ENCODE data around the gene FRRS1.

FRRS1 gene

GRCh38 chr1:99685516-99686180 is 80.8 kb downstream of the FRRS1 start:
- no peaks in the 10 kb centered on the region for H3K9me3 ChIP-seq (ENCODE audit: control insufficient read depth in 5 of 5, low read length in 5 of 5)
- no peak overlapping the region for H3K4me3 ChIP-seq (ENCODE audit: low read depth in 1 of 5, low read length in 5 of 5)
- H3K27ac ChIP-seq (ENCODE audit: low read depth, low read length), result peak overlapping the region; percentile 93
- no peaks in the 10 kb centered on the region for H3K27me3 ChIP-seq (ENCODE audit: control insufficient read depth in 5 of 5, insufficient read depth in 4 of 5, low read length in 5 of 5)
- peaks cover 29 to 60% (median 42%) of the 10 kb centered on the region in 5 donors for H3K36me3 ChIP-seq (ENCODE audit: control insufficient read depth in 5 of 5, insufficient read depth in 5 of 5, low read length in 5 of 5)
- H3K9ac ChIP-seq (ENCODE audit: low read length in 5 of 5), result peak overlapping the region in 1 of 5 donors; percentile 18
- peaks cover 4 to 59% (median 53%) of the 10 kb centered on the region in 5 donors for H3K4me1 ChIP-seq (ENCODE audit: control insufficient read depth in 5 of 5, insufficient read depth in 5 of 5, low read length in 5 of 5)

GRCh38 chr1:99682291-99682751 is 84.1 kb downstream of the FRRS1 start:
- Histone ChIP-seq H3K9me3 (ENCODE audit: control insufficient read depth in 5 of 5, low read length in 5 of 5) (no peaks in the 10 kb centered on the region), H3K27ac (ENCODE audit: low read depth, low read length) (peak overlapping the region; percentile 93), H3K36me3 (ENCODE audit: control insufficient read depth in 5 of 5, insufficient read depth in 5 of 5, low read length in 5 of 5) (peaks cover 32 to 64% (median 39%) of the 10 kb centered on the region in 5 donors), H3K4me3 (ENCODE audit: low read depth in 1 of 5, low read length in 5 of 5) (no peak overlapping the region), H3K9ac (ENCODE audit: low read length in 5 of 5) (no peak overlapping the region), H3K4me1 (ENCODE audit: control insufficient read depth in 5 of 5, insufficient read depth in 5 of 5, low read length in 5 of 5) (peaks cover 4 to 68% (median 61%) of the 10 kb centered on the region in 5 donors), H3K27me3 (ENCODE audit: control insufficient read depth in 5 of 5, insufficient read depth in 4 of 5, low read length in 5 of 5) (no peaks in the 10 kb centered on the region)

GRCh38 chr1:99681583-99681982 is 84.9 kb downstream of the FRRS1 start:
- H3K36me3 ChIP-seq (ENCODE audit: control insufficient read depth in 5 of 5, insufficient read depth in 5 of 5, low read length in 5 of 5), result peaks cover 30 to 59% (median 39%) of the 10 kb centered on the region in 5 donors
- no peak overlapping the region for H3K4me3 ChIP-seq (ENCODE audit: low read depth in 1 of 5, low read length in 5 of 5)
- peak overlapping the region; percentile 93 for H3K27ac ChIP-seq (ENCODE audit: low read depth, low read length)

GRCh38 chr1:99680270-99680669 is 86.2 kb downstream of the FRRS1 start:
- no peaks in the 10 kb centered on the region for H3K27me3 ChIP-seq (ENCODE audit: control insufficient read depth in 5 of 5, insufficient read depth in 4 of 5, low read length in 5 of 5)
- H3K36me3 ChIP-seq (ENCODE audit: control insufficient read depth in 5 of 5, insufficient read depth in 5 of 5, low read length in 5 of 5), result peaks cover 34 to 62% (median 46%) of the 10 kb centered on the region in 5 donors
- H3K4me3 ChIP-seq (ENCODE audit: low read depth in 1 of 5, low read length in 5 of 5), result no peak overlapping the region
- no peaks in the 10 kb centered on the region for H3K9me3 ChIP-seq (ENCODE audit: control insufficient read depth in 5 of 5, low read length in 5 of 5)
- peak overlapping the region; percentile 93 for H3K27ac ChIP-seq (ENCODE audit: low read depth, low read length)
- H3K9ac ChIP-seq (ENCODE audit: low read length in 5 of 5), result peak overlapping the region in 1 of 5 donors; percentile 28
- H3K4me1 ChIP-seq (ENCODE audit: control insufficient read depth in 5 of 5, insufficient read depth in 5 of 5, low read length in 5 of 5), result peaks cover 4 to 74% (median 62%) of the 10 kb centered on the region in 5 donors

More at GRCh38 chr1:99681583-99681982, 84.9 kb downstream of the FRRS1 start:
- Histone ChIP-seq H3K9ac (ENCODE audit: low read length in 5 of 5) (no peak overlapping the region), H3K27me3 (ENCODE audit: control insufficient read depth in 5 of 5, insufficient read depth in 4 of 5, low read length in 5 of 5) (no peaks in the 10 kb centered on the region), H3K4me1 (ENCODE audit: control insufficient read depth in 5 of 5, insufficient read depth in 5 of 5, low read length in 5 of 5) (peaks cover 4 to 72% (median 61%) of the 10 kb centered on the region in 5 donors), H3K9me3 (ENCODE audit: control insufficient read depth in 5 of 5, low read length in 5 of 5) (no peaks in the 10 kb centered on the region)

GRCh38 chr1:99677416-99677815 is 89.0 kb downstream of the FRRS1 start:
- no peaks in the 10 kb centered on the region for H3K9me3 ChIP-seq (ENCODE audit: control insufficient read depth in 5 of 5, low read length in 5 of 5)
- H3K27ac ChIP-seq (ENCODE audit: low read depth, low read length), result peak overlapping the region; percentile 93
- no peak overlapping the region for H3K4me3 ChIP-seq (ENCODE audit: low read depth in 1 of 5, low read length in 5 of 5)
- no peaks in the 10 kb centered on the region for H3K27me3 ChIP-seq (ENCODE audit: control insufficient read depth in 5 of 5, insufficient read depth in 4 of 5, low read length in 5 of 5)
- H3K9ac ChIP-seq (ENCODE audit: low read length in 5 of 5), result no peak overlapping the region
- H3K4me1 ChIP-seq (ENCODE audit: control insufficient read depth in 5 of 5, insufficient read depth in 5 of 5, low read length in 5 of 5), result peaks cover 7 to 78% (median 66%) of the 10 kb centered on the region in 5 donors
- peaks cover 39 to 70% (median 53%) of the 10 kb centered on the region in 5 donors for H3K36me3 ChIP-seq (ENCODE audit: control insufficient read depth in 5 of 5, insufficient read depth in 5 of 5, low read length in 5 of 5)

GRCh38 chr1:99676876-99677275 is 89.6 kb downstream of the FRRS1 start:
- Histone ChIP-seq H3K9me3 (ENCODE audit: control insufficient read depth in 5 of 5, low read length in 5 of 5) (no peaks in the 10 kb centered on the region), H3K27ac (ENCODE audit: low read depth, low read length) (peak overlapping the region; percentile 93), H3K4me3 (ENCODE audit: low read depth in 1 of 5, low read length in 5 of 5) (no peak overlapping the region), H3K9ac (ENCODE audit: low read length in 5 of 5) (no peak overlapping the region), H3K36me3 (ENCODE audit: control insufficient read depth in 5 of 5, insufficient read depth in 5 of 5, low read length in 5 of 5) (peaks cover 42 to 75% (median 55%) of the 10 kb centered on the region in 5 donors), H3K4me1 (ENCODE audit: control insufficient read depth in 5 of 5, insufficient read depth in 5 of 5, low read length in 5 of 5) (peaks cover 4 to 78% (median 66%) of the 10 kb centered on the region in 5 donors), H3K27me3 (ENCODE audit: control insufficient read depth in 5 of 5, insufficient read depth in 4 of 5, low read length in 5 of 5) (no peaks in the 10 kb centered on the region)

GRCh38 chr1:99675994-99676393 is 90.4 kb downstream of the FRRS1 start:
- H3K36me3 ChIP-seq (ENCODE audit: control insufficient read depth in 5 of 5, insufficient read depth in 5 of 5, low read length in 5 of 5), result peaks cover 39 to 79% (median 61%) of the 10 kb centered on the region in 5 donors
- H3K9me3 ChIP-seq (ENCODE audit: control insufficient read depth in 5 of 5, low read length in 5 of 5), result no peaks in the 10 kb centered on the region
- peak overlapping the region; percentile 93 for H3K27ac ChIP-seq (ENCODE audit: low read depth, low read length)
- H3K4me3 ChIP-seq (ENCODE audit: low read depth in 1 of 5, low read length in 5 of 5), result no peak overlapping the region
- no peaks in the 10 kb centered on the region for H3K27me3 ChIP-seq (ENCODE audit: control insufficient read depth in 5 of 5, insufficient read depth in 4 of 5, low read length in 5 of 5)
- H3K4me1 ChIP-seq (ENCODE audit: control insufficient read depth in 5 of 5, insufficient read depth in 5 of 5, low read length in 5 of 5), result peaks cover 5 to 79% (median 68%) of the 10 kb centered on the region in 5 donors
- no peak overlapping the region for H3K9ac ChIP-seq (ENCODE audit: low read length in 5 of 5)

- Histone ChIP-seq H3K4me3 (ENCODE audit: low read depth in 1 of 5, low read length in 5 of 5) (no peak overlapping the region), H3K9ac (ENCODE audit: low read length in 5 of 5) (no peak overlapping the region), H3K36me3 (ENCODE audit: control insufficient read depth in 5 of 5, insufficient read depth in 5 of 5, low read length in 5 of 5) (peaks cover 40 to 81% (median 62%) of the 10 kb centered on the region in 5 donors), H3K27me3 (ENCODE audit: control insufficient read depth in 5 of 5, insufficient read depth in 4 of 5, low read length in 5 of 5) (no peaks in the 10 kb centered on the region), H3K27ac (ENCODE audit: low read depth, low read length) (peak overlapping the region; percentile 93), H3K4me1 (ENCODE audit: control insufficient read depth in 5 of 5, insufficient read depth in 5 of 5, low read length in 5 of 5) (peaks cover 7 to 82% (median 71%) of the 10 kb centered on the region in 5 donors), H3K9me3 (ENCODE audit: control insufficient read depth in 5 of 5, low read length in 5 of 5) (no peaks in the 10 kb centered on the region)
These were observed 91.1 kb downstream of the FRRS1 start for GRCh38 chr1:99675292-99675691.

GRCh38 chr1:99674115-99675064 is 92.0 kb downstream of the FRRS1 start:
- Histone ChIP-seq H3K9ac (ENCODE audit: low read length in 5 of 5) (peak overlapping the region in 2 of 5 donors; percentile 20 to 63), H3K27ac (ENCODE audit: low read depth, low read length) (peak overlapping the region; percentile 93), H3K36me3 (ENCODE audit: control insufficient read depth in 5 of 5, insufficient read depth in 5 of 5, low read length in 5 of 5) (peaks cover 42 to 81% (median 63%) of the 10 kb centered on the region in 5 donors)

More at GRCh38 chr1:99674115-99675064, 92.0 kb downstream of the FRRS1 start:
- Histone ChIP-seq H3K4me1 (ENCODE audit: control insufficient read depth in 5 of 5, insufficient read depth in 5 of 5, low read length in 5 of 5) (peaks cover 7 to 83% (median 68%) of the 10 kb centered on the region in 5 donors), H3K4me3 (ENCODE audit: low read depth in 1 of 5, low read length in 5 of 5) (no peak overlapping the region), H3K27me3 (ENCODE audit: control insufficient read depth in 5 of 5, insufficient read depth in 4 of 5, low read length in 5 of 5) (no peaks in the 10 kb centered on the region), H3K9me3 (ENCODE audit: control insufficient read depth in 5 of 5, low read length in 5 of 5) (no peaks in the 10 kb centered on the region)
